Stimulated activated memory B cell treated with anti-CD40 and anti-IgM and Interleukin-4, amounts not matched to agents 10 μg/mL and 1 μg/mL and 100 μg/mL, for 72 hours (primary cell): ENCODE measurements around the gene WNK2.

Source experiments
- ATAC-seq: fragments of 150-1000 bp; cut with Tn5 transposase; 2 replicates; pipeline ENCODE4 v1.10.0; 2021
- H3K27ac Mint-ChIP-seq: one replicate; pipeline ENCODE4 v1.8.0; 2022; ENCODE audit warnings: mild to moderate bottlenecking, mixed read lengths
- H3K27me3 Mint-ChIP-seq: one replicate; pipeline ENCODE4 v1.8.0; 2022; ENCODE audit warnings: mixed read lengths
- H3K36me3 Mint-ChIP-seq: one replicate; pipeline ENCODE4 v1.8.0; 2022; ENCODE audit warnings: mixed read lengths
- H3K4me1 Mint-ChIP-seq: one replicate; pipeline ENCODE4 v1.8.0; 2022; ENCODE audit warnings: mixed read lengths
- H3K4me3 Mint-ChIP-seq: one replicate; pipeline ENCODE4 v1.8.0; 2022; ENCODE audit warnings: mild to moderate bottlenecking, moderate library complexity, mixed read lengths
- H3K9me3 Mint-ChIP-seq: one replicate; pipeline ENCODE4 v1.8.0; 2022; ENCODE audit warnings: mixed read lengths

The WNK2 gene

GRCh38 chr9:93173365-93174051, 10.4 kb upstream of the WNK2 start:
- ATAC-seq = no peak
- no peaks in the 10 kb centered on the region for H3K9me3 Mint-ChIP-seq
- H3K4me3 Mint-ChIP-seq = no peak overlapping the region
- H3K27me3 Mint-ChIP-seq = peaks cover 34% of the 10 kb centered on the region
- H3K4me1 Mint-ChIP-seq = no peaks in the 10 kb centered on the region
- no peaks in the 10 kb centered on the region for H3K36me3 Mint-ChIP-seq
- H3K27ac Mint-ChIP-seq = no peak overlapping the region

DNA sequence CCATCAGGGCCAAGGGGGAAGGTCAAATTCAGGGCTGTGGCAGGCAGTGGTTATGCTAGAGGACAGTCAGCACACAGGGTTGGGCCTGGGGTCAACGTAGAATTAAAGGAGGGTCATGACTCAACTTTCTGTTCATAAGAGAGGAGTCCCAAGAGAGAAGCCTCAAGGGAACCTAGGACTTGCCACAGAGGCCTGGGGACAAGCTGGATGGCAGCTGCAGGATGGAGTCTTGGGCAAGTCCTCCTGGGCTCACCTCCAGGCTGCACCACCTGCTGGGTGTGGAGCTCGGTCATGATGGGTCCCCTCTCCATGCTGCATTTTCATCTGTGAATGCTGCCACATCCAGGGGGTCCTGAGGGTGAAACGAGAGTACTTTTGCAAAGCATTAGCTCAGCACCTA, 9.0 kb upstream of the WNK2 start:
- Mint-ChIP-seq H3K27me3 (peaks cover 48% of the 10 kb centered on the region), H3K4me3 (no peak overlapping the region), H3K36me3 (no peaks in the 10 kb centered on the region), H3K4me1 (no peaks in the 10 kb centered on the region), H3K27ac (no peak overlapping the region), H3K9me3 (no peaks in the 10 kb centered on the region)
- ATAC-seq = no peak

GRCh38 chr9:93177676-93178075, 6.3 kb upstream of the WNK2 start:
- no peak overlapping the region for H3K27ac Mint-ChIP-seq
- H3K36me3 Mint-ChIP-seq = no peaks in the 10 kb centered on the region
- H3K9me3 Mint-ChIP-seq = no peaks in the 10 kb centered on the region
- H3K4me3 Mint-ChIP-seq = no peak overlapping the region
- H3K4me1 Mint-ChIP-seq = peaks cover under 1% of the 10 kb centered on the region
- peaks cover 70% of the 10 kb centered on the region for H3K27me3 Mint-ChIP-seq
- no peak for ATAC-seq

- H3K27ac Mint-ChIP-seq = no peak overlapping the region
- peaks cover 65% of the 10 kb centered on the region for H3K27me3 Mint-ChIP-seq
- H3K36me3 Mint-ChIP-seq = no peaks in the 10 kb centered on the region
- no peak for ATAC-seq
- no peaks in the 10 kb centered on the region for H3K9me3 Mint-ChIP-seq
- H3K4me3 Mint-ChIP-seq = no peak overlapping the region
- H3K4me1 Mint-ChIP-seq = peaks cover 10% of the 10 kb centered on the region
These were observed 4.8 kb upstream of the WNK2 start for GRCh38 chr9:93178851-93179786.

DNA sequence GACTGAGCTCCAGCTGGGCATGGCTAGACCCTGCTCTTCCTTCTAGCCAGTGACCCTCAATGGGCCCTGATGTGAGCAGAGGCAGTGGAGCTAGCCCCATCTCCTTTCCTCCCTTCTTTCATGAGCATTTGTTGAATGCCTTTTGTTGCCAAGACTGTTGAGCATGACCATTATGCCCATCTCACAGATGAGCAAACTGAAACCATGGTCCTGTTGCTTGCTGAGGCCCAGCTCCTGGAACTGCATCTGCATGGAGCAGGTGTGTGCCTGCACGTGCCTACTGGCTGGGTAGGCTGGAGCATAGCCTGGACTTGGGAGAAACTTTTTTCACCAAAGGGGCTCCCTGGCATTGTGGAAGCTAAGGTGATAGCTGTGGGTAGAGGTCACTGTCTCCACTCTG, 3.0 kb upstream of the WNK2 start:
- no peak overlapping the region for H3K4me3 Mint-ChIP-seq
- H3K36me3 Mint-ChIP-seq = no peaks in the 10 kb centered on the region
- peaks cover 64% of the 10 kb centered on the region for H3K27me3 Mint-ChIP-seq
- no peak overlapping the region for H3K27ac Mint-ChIP-seq
- no peak for ATAC-seq
- peaks cover 10% of the 10 kb centered on the region for H3K4me1 Mint-ChIP-seq
- H3K9me3 Mint-ChIP-seq = no peaks in the 10 kb centered on the region

DNA sequence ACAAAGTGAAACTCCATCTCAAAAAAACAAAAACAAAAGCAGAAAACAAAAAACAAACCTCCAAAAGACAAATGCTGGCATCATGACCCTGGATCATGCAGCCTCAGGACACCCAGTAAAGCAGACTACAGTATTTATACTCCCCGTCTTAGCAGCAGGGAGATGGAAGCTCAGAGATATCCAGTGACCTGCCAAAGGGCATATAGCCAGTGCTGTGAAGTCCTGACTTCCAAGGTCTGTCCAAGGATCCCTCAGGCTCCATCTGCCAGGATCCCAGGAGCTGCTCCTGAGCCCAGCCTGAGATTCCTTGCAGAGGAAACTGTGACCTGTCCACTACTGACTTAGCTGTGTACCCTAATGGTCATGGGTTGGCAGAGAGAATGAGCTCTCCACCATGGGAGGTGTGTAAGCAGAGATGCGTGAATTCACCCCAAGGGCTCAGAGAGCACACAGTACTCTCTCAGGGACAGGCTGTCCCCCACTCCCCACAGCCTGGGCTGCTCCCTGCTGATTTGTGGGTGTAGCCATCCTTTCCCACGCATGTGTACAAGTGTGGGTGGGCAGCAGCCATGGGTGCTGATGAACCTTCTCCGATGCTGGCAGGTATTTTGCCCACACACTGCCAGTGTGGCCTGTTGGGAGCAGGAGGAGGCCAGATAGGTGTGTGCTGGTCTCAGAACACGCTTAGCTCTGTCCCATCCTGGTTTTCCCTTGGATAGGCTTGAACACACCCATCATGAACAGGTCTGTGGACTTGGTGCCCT, 2.1 kb upstream of the WNK2 start:
- H3K4me1 Mint-ChIP-seq = peaks cover 10% of the 10 kb centered on the region
- ATAC-seq = no peak
- no peaks in the 10 kb centered on the region for H3K36me3 Mint-ChIP-seq
- no peak overlapping the region for H3K4me3 Mint-ChIP-seq
- H3K27ac Mint-ChIP-seq = no peak overlapping the region
- H3K27me3 Mint-ChIP-seq = peaks cover 73% of the 10 kb centered on the region
- no peaks in the 10 kb centered on the region for H3K9me3 Mint-ChIP-seq

DNA sequence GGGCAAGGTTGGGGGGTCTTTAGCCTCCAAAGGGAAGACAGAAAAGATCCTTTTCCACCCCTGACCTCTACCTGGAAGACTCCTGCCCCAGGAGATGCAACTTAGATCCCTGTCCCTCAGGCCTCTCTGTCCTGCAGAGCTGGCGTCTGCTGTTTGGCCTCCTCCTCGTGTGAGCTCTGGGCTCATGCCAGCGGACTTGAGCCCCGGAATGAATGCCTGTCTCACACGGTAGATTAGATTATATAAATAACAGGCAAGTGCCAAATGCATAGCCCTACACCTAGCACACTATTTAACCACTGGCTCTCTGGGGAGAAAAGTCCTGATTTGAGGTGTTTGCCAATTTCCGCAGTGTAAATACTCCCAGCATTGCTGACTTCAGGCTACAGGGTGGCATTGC, 1.4 kb upstream of the WNK2 start:
- Mint-ChIP-seq H3K4me3 (no peak overlapping the region), H3K4me1 (peaks cover 10% of the 10 kb centered on the region), H3K27me3 (peaks cover 73% of the 10 kb centered on the region), H3K36me3 (no peaks in the 10 kb centered on the region), H3K9me3 (no peaks in the 10 kb centered on the region), H3K27ac (no peak overlapping the region)
- ATAC-seq = no peak

- ATAC-seq = no peak
- H3K4me3 Mint-ChIP-seq = peak overlapping the region; percentile 64
- no peak overlapping the region for H3K27ac Mint-ChIP-seq
- no peaks in the 10 kb centered on the region for H3K9me3 Mint-ChIP-seq
- no peaks in the 10 kb centered on the region for H3K36me3 Mint-ChIP-seq
- peaks cover 68% of the 10 kb centered on the region for H3K27me3 Mint-ChIP-seq
- peaks cover 10% of the 10 kb centered on the region for H3K4me1 Mint-ChIP-seq
These were observed 742 bp upstream of the WNK2 start for GRCh38 chr9:93183131-93183662.

GRCh38 chr9:93184432-93185265, 710 bp downstream of the WNK2 start:
- H3K9me3 Mint-ChIP-seq = no peaks in the 10 kb centered on the region
- H3K36me3 Mint-ChIP-seq = no peaks in the 10 kb centered on the region
- H3K27me3 Mint-ChIP-seq = peaks cover 61% of the 10 kb centered on the region
- H3K4me1 Mint-ChIP-seq = peaks cover 10% of the 10 kb centered on the region
- no peak for ATAC-seq
- peak overlapping the region; percentile 73 for H3K4me3 Mint-ChIP-seq
- no peak overlapping the region for H3K27ac Mint-ChIP-seq

DNA sequence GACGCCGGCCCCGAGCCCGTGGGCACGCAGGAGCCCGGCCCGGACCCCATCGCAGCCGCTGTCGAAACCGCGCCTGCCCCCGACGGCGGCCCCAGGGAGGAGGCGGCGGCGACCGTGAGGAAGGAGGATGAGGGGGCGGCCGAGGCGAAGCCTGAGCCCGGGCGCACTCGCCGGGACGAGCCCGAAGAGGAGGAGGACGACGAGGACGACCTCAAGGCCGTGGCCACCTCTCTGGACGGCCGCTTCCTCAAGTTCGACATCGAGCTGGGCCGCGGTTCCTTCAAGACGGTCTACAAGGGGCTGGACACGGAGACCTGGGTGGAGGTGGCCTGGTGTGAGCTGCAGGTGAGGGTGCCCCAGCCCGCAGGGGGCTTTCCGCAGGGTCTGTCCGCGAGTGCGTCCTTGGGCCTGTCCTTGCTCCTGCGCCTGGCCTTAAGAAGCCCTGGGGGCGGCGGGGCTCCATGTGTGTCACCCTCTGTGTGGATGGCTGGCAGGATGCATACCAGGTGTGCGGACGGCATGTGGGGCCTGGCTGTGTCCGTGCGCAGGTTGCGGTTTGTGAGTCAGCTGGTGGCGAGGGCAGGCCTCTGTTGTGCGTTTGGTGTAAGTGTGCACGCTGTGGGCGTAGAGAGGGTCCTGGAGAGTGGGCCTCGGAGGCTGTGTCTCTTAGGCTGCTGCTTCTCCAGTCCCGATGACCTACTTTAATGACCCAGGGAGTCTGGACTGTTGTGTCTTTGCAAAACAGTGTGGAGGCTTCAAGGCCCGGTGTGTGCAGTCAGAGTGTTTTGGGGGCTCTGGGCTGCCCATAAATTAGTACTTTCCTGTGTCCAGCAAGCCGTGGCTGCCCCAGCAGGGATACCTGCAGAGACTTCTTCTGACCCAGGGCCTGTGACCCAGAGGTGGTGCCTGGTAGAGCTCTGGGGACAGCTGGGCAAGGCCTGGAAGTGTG, 1.6 kb downstream of the WNK2 start:
- ATAC-seq = no peak
- Mint-ChIP-seq H3K9me3 (no peaks in the 10 kb centered on the region), H3K4me1 (peaks cover 10% of the 10 kb centered on the region), H3K4me3 (no peak overlapping the region), H3K27me3 (peaks cover 54% of the 10 kb centered on the region), H3K27ac (no peak overlapping the region), H3K36me3 (no peaks in the 10 kb centered on the region)

GRCh38 chr9:93186215-93186945, 2.4 kb downstream of the WNK2 start:
- ATAC-seq = no peak
- no peak overlapping the region for H3K27ac Mint-ChIP-seq
- H3K27me3 Mint-ChIP-seq = peaks cover 54% of the 10 kb centered on the region
- H3K36me3 Mint-ChIP-seq = no peaks in the 10 kb centered on the region
- no peak overlapping the region for H3K4me3 Mint-ChIP-seq
- peaks cover 10% of the 10 kb centered on the region for H3K4me1 Mint-ChIP-seq
- H3K9me3 Mint-ChIP-seq = no peaks in the 10 kb centered on the region

GRCh38 chr9:93187047-93187446, 3.1 kb downstream of the WNK2 start:
- no peaks in the 10 kb centered on the region for H3K36me3 Mint-ChIP-seq
- ATAC-seq = no peak
- peaks cover 50% of the 10 kb centered on the region for H3K27me3 Mint-ChIP-seq
- peaks cover 10% of the 10 kb centered on the region for H3K4me1 Mint-ChIP-seq
- no peak overlapping the region for H3K27ac Mint-ChIP-seq
- no peak overlapping the region for H3K4me3 Mint-ChIP-seq
- H3K9me3 Mint-ChIP-seq = no peaks in the 10 kb centered on the region

GRCh38 chr9:93187574-93187973, 3.6 kb downstream of the WNK2 start:
- H3K4me1 Mint-ChIP-seq = peaks cover 10% of the 10 kb centered on the region
- H3K27me3 Mint-ChIP-seq = peaks cover 46% of the 10 kb centered on the region
- no peak for ATAC-seq
- no peak overlapping the region for H3K4me3 Mint-ChIP-seq
- H3K27ac Mint-ChIP-seq = no peak overlapping the region
- no peaks in the 10 kb centered on the region for H3K9me3 Mint-ChIP-seq
- no peaks in the 10 kb centered on the region for H3K36me3 Mint-ChIP-seq
